Measurements from ENCODE around the gene TMEM51.
A peak's percentile ranks its signal among the peaks of the same experiment; 100 is the strongest.
"Not testable (repeated sequence)": the region's sequence is repeated elsewhere in the genome, so short reads cannot be mapped to it uniquely, and the experiment has no call there.

Gene TMEM51

GRCh38 chr1:15128520-15129313 is 24.8 kb upstream of the TMEM51 start:
- peak; percentile 74 for DNase-seq

GRCh38 chr1:15129944-15130343 is 23.6 kb upstream of the TMEM51 start:
- DNase-seq = no peak

DNA sequence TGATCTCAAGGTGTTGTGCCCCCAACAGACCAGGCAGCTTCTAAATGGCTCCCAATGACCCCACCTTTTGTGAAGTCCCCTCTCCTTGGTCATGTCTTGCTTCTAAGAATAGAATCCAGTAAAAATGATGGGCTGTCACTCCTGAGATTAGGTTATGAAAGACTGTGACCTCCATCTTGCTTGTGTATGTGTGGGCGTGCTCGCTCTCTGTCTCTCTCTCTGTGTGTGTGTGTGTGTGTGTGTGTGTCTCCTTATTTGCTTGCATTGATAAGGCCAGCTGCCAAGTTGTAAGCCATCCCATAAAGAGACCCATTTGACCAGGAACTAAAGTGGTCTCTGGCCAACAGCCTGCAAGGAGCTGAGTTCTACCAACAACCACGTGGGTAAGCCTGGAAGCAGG is 22.9 kb upstream of the TMEM51 start:
- DNase-seq = no peak

DNA sequence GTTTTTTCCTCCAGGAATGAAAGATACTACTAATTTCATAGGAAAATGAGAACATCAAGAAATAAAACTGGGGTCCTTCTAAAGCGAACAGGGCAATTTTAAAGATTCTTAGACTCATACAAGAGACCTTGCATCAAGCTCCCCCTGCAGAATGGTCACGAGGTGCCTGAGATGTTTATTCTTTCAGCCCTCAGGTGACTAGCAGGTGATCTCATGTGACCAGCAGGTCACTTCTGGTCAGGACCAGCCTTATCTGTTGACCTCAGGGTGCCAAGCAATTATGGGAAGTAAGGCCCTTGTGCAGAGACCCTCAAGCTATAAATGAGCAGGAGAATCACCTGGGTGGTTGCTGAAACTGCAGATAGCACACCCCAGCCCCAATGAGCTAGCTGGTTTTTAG is 20.6 kb upstream of the TMEM51 start:
- no peak for DNase-seq

DNA sequence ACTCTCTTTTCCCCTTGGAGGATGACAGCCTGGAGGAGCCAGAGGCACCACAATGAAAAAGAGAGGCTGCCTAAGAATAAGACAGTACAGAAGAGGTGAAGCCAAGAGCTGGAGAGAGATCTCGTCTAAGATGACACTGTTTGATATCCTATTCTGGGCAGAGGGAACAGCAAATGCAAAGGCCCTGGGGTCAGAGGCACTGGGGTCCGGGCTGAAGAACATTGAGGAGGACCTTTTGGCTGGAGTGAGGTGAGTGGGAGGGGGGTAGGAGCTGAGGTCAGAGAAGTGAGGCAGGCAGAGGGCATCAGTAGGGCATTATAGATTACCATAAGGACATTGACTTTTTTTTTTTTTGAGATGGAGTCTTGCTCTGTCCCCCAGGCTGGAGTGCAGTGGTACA is 19.3 kb upstream of the TMEM51 start:
- DNase-seq = no peak

GRCh38 chr1:15135604-15136003 is 17.9 kb upstream of the TMEM51 start:
- not testable (repeated sequence) for DNase-seq

GRCh38 chr1:15137809-15138208 is 15.7 kb upstream of the TMEM51 start:
- no peak for DNase-seq

DNA sequence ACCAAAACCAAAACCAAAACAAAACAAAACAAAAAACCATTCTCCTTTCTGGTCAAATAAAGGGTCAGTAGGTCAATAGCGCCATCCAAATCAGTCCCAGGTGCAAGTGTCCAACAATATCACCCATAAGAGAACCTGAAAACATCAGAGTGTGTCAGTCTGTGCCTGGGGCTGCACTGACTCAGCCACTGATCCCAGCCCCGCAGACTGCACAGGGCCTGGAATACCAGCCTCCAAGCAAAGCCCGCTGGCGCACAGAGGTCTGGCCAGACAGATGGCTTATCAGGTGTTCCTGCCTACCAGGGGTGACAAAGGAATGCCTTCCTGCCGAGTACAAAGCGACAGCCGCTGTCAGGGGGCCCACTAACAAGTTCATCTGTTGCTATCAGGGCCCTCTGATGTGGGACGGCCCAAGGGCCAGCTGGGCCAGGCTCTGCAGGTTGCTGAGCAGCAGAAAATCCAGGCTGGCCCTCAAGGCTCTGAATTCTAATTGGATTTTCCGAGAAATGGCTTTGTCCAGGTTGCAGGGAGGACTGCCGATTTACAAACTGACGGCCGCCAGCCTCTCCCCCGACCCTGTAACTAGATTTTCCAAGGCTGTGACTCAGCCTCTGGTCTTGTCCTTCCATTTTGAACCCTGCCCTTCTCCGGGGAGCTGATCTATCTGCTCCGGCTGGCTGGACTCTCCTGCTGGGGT is 13.7 kb upstream of the TMEM51 start:
- no peak for DNase-seq

DNA sequence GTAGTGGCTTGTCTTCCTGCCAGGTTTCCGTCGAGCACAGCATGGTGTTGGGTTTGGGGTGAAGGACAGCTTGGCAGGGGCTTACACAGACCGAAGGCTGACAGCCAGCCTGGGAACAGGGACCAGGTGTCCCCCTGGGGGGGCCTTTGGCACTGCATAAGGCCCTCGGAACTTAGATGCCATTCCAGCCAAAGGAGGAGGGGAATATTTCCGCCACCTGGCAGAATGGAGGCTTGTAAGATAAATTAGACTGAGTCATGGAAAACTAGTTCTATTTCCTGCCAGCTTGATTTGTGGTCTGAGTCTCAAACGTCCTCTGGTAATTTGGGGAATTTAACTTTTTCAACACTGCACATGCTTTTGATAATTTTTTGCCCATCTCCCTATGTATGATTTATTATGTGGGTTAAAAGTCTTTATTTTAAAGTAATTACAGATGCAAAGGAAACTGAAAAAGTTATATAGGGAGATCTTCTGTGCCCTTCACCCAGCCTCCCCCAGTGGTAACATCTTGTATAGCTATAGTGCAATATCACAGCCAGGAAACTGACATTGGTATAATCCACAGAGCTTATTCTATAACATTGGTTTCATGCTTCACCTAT is 11.5 kb upstream of the TMEM51 start:
- no peak for DNase-seq

- no peak for DNase-seq
These were observed 8.2 kb upstream of the TMEM51 start for GRCh38 chr1:15145327-15145726.

DNA sequence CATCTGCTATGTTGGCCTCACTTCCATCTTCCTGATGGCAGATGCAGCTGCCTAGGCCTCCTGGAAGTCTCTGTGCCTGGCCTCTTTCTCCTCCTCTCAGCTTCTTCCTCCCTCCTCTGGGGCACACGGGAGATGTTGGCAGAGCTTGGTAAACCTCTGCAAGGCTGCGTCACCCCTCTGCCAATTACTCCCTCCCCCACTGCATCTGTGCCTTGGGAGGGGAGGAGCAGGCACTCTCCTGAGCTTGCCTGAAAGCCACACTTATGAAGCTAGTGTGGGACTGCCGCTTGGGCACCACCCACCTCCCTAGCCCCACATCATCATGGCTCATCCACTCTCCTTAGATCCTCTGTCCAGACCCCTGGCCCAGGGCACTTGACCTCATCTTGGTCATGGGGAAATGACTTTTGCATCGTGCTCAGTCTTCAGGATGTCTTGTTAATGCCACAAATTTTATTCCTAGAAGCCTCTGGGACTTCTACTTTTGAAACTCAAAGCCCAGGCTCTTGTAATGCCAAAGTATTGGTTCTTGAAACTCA is 7.3 kb upstream of the TMEM51 start:
- DNase-seq = no peak

DNA sequence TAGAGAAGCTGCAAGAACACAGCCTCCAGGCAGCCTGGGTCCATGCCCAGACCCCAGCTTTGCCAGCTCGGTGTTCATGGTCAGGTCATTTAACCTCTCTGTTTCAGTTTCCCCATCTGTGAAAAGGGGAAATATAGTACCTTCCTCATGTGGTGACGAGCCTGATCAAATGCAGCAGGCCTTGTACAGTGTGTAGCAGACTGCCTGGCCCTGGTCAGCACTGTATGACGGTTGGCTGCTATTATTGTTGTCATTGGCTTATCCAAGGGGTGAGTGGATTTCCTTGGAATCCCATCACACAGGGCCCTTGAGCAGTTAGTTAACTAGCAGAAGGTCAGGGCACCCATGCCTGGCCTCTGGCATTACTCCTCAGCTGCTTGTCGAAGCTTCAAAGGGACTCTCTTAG is 6.6 kb upstream of the TMEM51 start:
- no peak for DNase-seq

- no peak for DNase-seq
These were observed 5.5 kb upstream of the TMEM51 start for GRCh38 chr1:15148004-15148403.

DNA sequence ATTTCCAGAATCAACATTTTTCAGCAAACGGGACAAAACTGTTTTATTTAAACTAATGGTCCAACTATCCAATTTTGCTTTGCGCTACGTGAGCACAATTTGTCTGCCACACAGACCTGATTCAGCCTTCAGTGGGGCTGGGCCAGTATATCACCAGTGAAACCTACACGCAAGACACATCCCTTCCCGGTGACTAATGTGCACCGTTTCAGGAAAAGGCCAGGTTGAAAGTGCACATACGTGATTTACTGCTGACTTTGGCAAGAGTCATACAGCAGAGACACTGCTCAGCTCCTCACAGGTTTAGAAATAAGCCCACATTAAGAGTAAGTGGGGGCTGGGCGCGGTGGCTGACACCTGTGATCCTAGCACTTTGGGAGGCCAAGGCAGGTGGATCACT is 5.1 kb upstream of the TMEM51 start:
- no peak for DNase-seq

GRCh38 chr1:15148941-15149340 is 4.6 kb upstream of the TMEM51 start:
- DNase-seq = no peak

GRCh38 chr1:15150376-15150775 is 3.2 kb upstream of the TMEM51 start:
- DNase-seq = no peak

DNA sequence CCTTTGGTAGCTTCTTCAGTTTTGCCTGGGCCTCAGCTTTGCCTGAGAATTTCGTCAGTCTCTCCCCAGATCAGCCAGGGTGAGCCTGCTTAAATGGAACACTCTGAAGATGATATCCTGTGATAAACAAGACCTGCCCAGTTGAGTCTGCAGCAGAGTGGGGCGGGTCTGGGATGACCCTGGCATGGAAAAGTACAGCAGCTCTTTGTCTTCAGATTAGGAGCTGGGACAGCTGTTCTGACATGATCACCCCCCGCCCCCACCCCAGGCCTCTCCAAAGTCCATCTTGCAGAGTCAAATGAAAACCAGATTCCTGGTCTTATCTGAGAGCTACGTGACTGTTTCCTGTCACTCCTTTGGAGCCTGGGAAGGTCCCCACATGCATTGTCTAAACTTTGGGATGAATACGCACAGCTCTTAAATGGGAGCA is 2.2 kb upstream of the TMEM51 start:
- no peak for DNase-seq

- DNase-seq = no peak
These were observed 1.7 kb upstream of the TMEM51 start for GRCh38 chr1:15151871-15152270.

- DNase-seq = no peak
These were observed 996 bp upstream of the TMEM51 start for GRCh38 chr1:15152318-15153183.

- DNase-seq = no peak
These were observed 414 bp downstream of the TMEM51 start for GRCh38 chr1:15153842-15154479.

DNA sequence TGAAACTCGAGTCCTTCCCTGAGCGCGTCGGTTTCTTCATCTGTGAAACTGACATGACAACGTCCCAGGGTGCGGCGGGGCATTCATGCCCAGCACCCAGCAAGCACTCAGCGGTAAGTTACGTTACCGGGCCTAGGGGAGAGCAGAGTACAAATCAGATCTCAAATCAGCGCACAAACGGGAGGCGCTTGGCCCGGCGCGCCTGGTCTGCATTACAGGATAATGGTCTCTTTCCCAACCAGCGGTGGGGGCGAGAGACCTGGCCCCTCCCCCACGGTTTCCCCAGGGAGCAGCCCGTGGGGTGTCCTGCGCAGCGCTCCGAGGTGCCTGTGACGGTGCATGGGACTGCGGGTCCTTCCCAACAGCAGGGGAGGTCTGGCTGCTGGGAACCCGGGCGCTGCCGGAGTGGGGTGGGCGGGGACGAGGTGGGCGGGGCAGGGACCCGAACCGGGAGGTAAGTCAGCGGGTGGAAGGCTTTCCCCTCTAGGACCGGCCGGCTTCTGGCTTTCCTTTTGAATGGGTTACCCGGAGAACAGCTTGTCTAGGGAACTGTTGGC is 1.0 kb downstream of the TMEM51 start:
- no peak for DNase-seq

DNA sequence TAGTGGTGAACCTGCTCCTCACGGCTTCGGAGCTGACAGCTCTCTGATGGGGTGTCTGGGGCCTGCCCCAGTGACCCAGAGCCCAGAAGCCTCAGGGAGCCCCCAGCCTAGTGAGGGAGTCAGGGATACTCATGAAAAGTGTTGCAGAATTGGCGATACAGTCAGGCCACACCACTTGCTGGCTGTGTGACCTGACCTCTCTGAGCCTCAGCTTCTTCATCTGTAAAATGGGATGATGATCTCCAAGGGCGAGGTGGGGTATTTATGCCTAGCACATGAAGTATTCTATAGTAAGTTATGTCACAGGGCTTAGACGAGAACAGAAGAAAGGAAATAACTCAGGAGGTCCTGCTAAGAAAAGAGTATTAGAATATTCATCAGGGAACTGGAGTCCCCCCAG is 1.6 kb downstream of the TMEM51 start:
- DNase-seq = no peak

Data from KG1 (cell line).